Measurements from ENCODE around the gene PON2.

Gene PON2

DNA sequence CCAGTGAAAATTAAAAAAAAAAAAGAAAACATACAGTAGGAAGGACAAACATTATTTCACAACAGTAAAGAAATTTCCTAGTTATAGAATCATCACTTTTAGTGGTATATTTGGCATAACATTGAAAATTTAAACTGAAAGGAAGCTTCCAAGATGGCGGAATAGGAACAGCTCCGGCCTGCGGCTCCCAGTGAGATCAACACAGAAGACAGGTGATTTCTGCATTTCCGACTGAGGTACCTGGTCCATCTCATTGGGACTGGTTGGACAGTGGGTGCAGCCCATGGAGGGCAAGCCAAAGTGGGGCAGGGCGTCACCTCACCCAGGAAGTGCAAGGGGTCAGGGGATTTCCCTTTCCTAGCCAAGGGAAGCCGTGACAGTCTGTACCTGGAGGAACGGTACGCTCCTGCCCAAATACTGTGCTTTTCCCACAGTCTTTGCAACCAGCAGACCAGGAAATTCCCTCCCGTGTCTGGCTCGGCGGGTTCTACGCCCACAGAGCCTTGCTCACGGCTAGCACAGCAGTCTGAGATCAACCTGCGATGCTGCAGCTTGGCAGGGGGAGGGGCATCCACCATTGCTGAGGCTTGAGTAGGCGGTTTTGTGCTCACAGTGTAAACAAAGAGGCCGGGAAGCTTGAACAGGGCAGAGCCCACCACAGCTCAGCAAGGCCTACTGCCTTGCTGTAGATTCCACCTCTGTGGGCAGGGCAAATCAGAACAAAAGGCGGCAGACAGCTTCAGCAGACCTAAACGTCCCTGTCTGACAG is 58.0 kb downstream of the PON2 start:
- H3K4me3 ChIP-seq (ENCODE audit: control insufficient read depth, low read depth, low read length), result no peak overlapping the region
- TF ChIP-seq, protein P1, sequence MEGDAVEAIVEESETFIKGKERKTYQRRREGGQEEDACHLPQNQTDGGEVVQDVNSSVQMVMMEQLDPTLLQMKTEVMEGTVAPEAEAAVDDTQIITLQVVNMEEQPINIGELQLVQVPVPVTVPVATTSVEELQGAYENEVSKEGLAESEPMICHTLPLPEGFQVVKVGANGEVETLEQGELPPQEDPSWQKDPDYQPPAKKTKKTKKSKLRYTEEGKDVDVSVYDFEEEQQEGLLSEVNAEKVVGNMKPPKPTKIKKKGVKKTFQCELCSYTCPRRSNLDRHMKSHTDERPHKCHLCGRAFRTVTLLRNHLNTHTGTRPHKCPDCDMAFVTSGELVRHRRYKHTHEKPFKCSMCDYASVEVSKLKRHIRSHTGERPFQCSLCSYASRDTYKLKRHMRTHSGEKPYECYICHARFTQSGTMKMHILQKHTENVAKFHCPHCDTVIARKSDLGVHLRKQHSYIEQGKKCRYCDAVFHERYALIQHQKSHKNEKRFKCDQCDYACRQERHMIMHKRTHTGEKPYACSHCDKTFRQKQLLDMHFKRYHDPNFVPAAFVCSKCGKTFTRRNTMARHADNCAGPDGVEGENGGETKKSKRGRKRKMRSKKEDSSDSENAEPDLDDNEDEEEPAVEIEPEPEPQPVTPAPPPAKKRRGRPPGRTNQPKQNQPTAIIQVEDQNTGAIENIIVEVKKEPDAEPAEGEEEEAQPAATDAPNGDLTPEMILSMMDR (IDR thresholded peaks at IDR 0.05; ENCODE audit: control insufficient read depth, insufficient read depth, low read depth, low read length, missing control alignments), result no peak
- no peak for DNase-seq (ENCODE audit: low read depth)

DNA sequence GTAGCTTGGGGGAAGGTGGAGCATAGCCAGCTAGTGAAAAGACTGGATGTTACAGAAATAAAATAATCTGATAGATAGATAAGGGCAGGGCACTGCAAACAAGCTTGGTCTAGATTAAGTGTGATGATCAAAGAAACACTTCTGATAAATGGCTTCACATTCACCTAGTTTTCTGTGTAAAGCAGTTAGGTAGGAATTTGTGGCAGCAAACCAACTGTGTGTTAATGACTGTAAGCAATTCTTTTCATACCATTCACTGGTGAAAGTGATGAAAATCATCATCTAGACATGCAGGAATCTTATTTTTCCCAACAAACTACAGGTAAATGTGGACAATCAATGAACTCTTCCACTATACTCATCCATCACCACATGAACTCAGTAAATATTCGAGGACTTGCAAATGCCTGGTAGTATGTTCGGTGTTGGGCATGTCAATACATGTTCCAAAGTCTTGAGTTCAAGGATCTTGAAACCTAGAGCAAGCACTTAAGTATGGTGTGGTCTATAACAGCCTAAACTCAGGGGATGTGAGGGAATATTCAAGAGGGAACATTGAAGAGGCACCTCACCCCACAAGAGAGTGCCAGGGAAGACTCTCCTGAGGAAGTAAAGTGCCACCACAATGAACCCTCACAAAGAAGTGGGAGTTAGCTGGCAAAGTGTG is 59.1 kb downstream of the PON2 start:
- TF ChIP-seq, protein P1 (IDR thresholded peaks at IDR 0.05; ENCODE audit: control insufficient read depth, insufficient read depth, low read depth, low read length, missing control alignments), result no peak
- no peak for DNase-seq (ENCODE audit: low read depth)
- H3K4me3 ChIP-seq (ENCODE audit: control insufficient read depth, low read depth, low read length), result no peak overlapping the region

DNA sequence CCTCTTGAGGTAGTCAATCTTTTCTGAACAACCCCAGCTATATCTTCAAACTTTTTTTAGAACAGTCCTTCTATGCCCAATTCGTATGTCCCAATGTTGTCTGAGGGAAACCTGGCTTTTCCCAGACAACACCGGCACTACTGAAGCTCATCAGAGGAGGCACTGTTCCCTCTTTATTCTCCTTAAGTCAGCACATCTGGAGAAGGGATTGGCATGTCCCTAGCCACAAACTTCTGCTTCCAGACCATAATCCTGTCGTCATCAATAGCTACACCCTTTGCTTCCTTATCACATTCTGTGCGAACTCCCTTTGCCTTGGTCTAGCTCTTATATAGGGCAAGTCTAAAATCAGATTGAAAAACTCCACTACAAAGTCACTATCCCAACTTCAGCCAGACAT is 61.5 kb downstream of the PON2 start:
- DNase-seq (ENCODE audit: low read depth), result no peak
- TF ChIP-seq, protein P1 (IDR thresholded peaks at IDR 0.05; ENCODE audit: control insufficient read depth, insufficient read depth, low read depth, low read length, missing control alignments), result no peak
- H3K4me3 ChIP-seq (ENCODE audit: control insufficient read depth, low read depth, low read length), result no peak overlapping the region

DNA sequence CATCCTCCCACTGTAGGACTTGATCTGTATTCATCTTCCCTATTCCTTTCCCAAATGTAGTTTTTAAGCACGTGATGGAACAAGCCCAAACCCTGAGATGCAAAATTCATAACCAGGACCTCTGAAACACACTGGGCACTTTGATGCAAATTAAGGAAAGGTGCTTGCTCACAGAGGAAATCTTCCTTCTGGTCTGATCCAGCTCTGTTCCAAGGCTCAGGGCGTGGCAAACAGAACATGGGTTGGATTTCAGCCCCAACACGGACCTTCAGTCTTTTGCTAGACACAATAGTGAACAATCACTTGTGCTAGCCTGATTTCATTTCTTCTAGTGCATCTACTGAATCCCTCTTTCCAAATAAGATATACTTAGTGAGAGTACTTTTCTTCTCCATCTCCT is 66.6 kb downstream of the PON2 start:
- TF ChIP-seq, protein P1 (IDR thresholded peaks at IDR 0.05; ENCODE audit: control insufficient read depth, insufficient read depth, low read depth, low read length, missing control alignments), result no peak
- no peak overlapping the region for H3K4me3 ChIP-seq (ENCODE audit: control insufficient read depth, low read depth, low read length)
- DNase-seq (ENCODE audit: low read depth), result no peak

DNA sequence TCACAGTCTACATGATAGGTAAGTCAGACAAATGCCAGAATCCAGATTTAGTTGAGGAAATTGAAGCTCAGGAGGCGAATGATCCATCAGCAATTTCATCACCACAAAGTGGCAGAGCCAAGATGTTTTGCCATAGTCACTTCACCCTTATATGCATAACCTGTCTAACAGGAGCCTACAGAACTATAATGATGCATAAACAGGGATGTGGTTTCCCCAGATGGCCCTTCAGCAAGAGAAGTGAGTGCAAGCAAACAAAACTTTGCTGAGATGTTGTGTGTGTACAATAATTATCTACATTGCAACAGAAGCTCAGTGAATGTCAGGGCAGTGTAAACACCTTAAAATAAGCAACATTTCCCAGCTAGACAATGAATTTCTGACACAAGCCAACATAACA is 67.2 kb downstream of the PON2 start:
- DNase-seq (ENCODE audit: low read depth), result no peak
- TF ChIP-seq, protein P1 (IDR thresholded peaks at IDR 0.05; ENCODE audit: control insufficient read depth, insufficient read depth, low read depth, low read length, missing control alignments), result no peak
- H3K4me3 ChIP-seq (ENCODE audit: control insufficient read depth, low read depth, low read length), result no peak overlapping the region

DNA sequence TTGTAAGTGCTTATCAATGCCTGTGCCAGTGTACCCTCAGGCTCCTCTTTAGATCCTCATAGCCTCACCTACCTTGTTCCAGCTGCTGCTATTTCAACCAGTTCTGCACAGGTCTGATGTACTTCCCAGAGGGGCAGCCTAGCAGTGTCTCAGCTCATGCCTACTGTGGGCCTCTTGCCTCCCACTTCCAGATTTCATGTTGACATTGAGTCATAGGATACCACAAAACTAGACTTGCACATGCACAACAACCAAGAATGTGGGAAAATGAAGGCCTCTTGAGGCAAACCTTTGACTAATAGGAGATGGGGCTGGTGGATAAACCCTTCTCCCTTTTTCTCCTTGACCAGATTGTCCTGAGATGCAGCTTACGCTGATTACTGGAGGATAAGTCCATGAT is 69.7 kb downstream of the PON2 start:
- no peak for DNase-seq (ENCODE audit: low read depth)
- TF ChIP-seq, protein P1 (IDR thresholded peaks at IDR 0.05; ENCODE audit: control insufficient read depth, insufficient read depth, low read depth, low read length, missing control alignments), result no peak
- H3K4me3 ChIP-seq (ENCODE audit: control insufficient read depth, low read depth, low read length), result no peak overlapping the region

Data from AG09309 (cell line).